Kasumi-1 (cell line): ENCODE measurements around the gene MOAP1.
"Not testable (repeated sequence)": the region's sequence is repeated elsewhere in the genome, so short reads cannot be mapped to it uniquely, and the experiment has no call there.

Experiments used
- DNase-seq, 2 experiments: peaks; one replicate each; lab custom pipeline; 2025; lab: John Stamatoyannopoulos, UW

MOAP1 gene, protein sequence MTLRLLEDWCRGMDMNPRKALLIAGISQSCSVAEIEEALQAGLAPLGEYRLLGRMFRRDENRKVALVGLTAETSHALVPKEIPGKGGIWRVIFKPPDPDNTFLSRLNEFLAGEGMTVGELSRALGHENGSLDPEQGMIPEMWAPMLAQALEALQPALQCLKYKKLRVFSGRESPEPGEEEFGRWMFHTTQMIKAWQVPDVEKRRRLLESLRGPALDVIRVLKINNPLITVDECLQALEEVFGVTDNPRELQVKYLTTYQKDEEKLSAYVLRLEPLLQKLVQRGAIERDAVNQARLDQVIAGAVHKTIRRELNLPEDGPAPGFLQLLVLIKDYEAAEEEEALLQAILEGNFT

DNA sequence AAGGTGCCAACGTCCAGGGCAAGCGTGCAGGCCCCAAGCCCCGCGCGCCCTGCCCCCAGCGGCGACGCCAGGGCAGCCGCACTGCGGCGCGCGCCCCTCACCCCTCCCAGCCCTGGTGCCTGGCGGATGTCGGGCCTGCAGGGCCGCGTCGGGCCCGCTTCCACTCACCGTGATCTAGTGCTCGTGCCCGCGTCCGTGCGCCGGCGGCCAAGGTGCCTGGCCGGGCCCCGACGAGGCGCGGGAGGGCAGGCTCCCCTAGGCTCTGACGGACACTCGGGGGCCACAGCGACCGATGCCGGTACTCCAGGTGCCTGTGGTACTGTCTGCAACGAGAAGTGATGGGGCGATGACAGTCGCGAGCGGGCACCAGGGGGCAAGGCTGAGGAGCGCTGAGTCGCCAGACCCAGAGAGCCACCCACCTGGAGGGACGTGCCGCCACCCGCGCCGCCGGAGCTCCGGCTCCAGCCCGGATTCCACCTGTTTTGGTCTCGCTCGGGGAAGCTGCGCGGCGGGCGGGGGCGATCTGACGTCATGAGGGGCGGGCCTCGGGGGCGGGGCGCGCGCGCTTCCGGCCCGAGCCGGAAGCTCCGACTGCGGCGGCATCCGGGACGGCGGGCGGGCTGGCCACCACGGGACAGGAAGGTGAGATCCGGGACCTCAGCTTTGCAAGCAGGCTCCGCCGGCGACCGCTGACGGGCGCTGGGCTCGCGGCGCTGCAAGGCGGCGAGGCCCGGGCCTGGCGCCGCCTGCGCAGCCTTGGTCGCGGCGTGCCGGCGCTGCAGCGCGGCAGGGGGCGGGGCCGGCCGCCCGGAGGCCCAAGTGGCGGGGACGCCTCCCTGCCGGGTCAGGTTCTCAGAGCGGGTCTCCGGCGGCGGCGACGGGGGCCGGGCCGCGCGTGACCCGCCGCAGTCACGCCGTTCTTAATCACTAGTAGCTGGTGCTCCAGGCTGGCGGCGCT, at the start of gene MOAP1, which contains the start of gene LYSET:
TSS of gene MOAP1 (minus strand) at position 507 of the 958 bp plus-strand sequence. CDS start 655 bp downstream, outside the sequence.
TSS of gene LYSET (plus strand) at position 927 of the 958 bp plus-strand sequence. CDS start 89 bp downstream, outside the sequence.
- DNase-seq, result peak; percentile 70 to 72

DNA sequence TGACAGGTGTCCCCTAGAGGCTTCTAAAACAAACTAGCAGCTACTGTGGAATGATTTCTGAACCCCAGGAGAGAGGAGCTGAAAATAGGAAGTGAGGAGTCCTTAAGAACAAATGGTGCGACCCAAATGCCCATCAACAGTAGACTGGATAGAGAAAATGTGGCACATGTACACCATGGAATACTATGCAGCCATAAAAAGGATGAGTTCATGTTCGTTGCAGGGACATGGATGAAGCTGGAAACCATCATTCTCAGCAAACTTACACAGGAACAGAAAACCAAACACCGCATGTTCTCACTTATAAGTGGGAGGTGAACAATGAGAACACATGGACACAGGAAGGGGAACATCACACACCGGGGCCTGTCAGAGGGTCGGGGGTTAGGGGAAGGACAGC, 48.4 kb upstream of the MOAP1 start:
- DNase-seq, result not testable (repeated sequence)

DNA sequence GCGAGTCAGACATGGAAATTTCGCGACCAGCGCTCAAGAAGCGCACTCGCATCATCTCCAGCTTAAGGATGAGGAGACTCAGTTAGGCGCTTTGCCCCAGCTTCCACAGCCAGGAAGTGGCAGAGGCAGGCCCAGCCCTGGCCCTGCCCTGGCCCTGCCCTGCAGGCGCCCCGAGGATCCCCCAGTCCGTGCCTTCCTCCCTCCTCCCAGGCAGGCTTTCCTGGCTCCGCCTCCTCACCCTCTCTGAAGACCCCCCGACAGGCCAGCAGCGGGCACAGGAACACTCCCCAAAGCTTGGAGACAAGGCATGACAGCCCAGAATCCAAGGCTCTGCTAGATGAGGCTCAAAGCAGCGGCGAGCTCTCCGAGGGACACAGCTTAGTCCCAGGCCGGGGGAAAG, 47.5 kb upstream of the MOAP1 start:
- DNase-seq, result no peak

DNA sequence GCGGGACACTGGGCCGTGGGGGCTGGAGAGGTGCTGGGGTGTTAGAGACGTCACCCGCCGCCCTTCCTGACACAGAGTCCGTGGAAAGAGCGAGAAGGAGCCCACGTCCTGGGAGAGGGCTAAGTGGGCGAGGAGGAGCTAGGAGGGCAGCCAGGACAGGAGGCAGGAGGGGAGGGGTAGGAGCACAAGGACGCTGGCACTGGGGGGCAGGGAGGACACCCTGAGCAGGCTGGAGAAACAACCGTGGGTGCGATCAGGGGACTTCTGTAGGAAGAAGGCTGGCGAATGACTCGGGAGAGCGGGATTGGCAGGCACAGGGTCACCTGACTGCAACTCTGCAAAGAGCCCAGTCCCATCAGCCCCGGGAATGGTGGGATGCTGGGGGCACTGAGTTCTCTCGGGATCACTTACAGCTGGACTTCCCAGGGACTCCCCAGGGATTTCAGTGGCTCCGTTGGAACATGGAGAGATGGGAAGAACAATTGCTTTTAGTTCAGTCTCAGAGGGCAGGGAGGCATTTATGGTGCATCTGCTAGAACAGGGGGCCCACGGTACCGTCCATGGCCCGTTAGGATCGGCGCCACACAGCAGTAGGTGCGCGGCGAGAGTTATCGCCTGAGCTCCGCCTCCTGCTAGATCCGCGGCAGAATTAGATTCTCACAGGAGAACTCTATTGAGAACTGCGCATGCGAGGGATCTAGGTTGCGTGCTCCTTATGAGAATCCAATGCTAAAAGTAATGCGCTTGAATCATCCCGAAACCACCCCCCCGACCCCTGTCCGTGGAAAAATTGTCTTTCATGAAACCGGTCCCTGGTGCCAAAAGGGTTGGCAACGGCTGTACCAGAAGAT, 46.7 kb upstream of the MOAP1 start:
- DNase-seq, result no peak

DNA sequence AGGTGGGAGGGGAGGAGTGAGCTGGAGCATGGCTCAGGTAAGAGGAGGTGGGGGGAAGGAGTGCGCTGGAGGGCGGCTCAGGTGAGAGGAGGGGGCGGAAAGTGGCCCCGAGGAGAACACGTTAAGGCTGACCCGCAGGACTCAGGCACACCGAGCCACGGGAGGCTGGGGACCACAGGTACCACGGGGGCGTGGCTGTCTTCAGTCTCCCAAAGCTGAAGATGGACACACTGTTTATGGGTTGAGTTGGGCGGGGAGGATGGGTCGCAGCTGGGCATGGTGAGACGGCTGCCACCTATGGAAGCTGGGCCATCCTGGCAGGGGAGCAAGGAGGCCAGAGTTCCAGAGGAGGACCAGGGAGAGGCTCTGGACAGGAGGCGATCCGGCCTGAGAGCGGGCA, 45.8 kb upstream of the MOAP1 start:
- no peak for DNase-seq

DNA sequence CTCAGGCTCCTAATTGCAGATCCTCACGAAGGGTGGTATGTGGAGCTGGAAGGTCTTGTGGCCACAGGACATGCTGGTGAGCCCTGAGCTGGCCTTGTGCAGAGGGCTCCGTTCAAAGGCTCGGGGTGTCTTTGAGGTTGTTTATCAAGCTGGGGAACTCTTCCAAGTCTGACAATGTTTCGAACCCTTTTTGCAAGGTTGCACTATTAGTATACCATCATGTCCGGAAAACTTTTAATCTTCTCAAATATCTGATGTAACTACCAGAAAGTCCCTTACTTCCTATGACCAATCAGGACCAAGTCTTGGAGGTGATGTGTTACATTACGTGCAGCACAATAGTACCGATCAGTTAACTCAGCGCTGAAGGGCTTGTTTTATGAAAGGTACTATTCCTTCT, 43.9 kb upstream of the MOAP1 start:
- no peak for DNase-seq

DNA sequence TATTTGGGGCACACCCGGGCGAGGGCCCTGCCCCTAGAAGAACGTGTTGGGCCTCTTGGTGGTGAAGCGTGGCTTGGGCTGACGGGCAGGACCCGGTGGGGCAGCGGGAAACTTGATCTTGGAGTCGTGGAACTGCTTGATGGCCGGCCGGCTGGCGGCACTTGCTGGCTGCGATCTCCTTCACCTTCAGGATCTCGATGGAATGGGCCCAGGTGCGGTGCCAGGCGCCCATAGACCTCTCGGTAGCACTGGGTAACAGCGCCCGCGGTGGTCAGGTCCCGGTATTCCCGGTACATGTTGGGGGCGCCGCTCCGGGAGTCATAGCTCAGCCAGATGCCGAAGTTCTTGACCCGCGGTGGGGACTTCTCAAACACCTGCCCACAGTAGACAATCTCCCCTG, 38.9 kb upstream of the MOAP1 start:
- DNase-seq, result no peak

DNA sequence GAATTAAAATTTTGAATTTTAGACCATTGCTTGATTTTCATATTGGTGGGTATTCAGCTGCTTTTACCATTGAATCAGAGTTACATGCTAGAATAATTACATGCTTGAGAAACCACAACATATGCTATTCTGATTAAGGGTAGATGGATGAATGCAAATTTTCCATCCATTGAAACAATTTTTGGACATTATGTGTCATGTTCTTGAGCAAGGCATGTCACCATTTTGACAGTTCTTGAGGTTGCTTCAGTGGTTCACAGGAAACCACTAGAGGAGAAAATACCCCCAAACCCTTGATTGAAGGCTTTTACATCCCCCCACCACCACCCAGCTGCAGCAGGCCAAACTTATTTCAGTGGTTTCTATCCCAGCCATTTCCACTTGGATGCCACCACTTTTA, 35.8 kb upstream of the MOAP1 start:
- no peak for DNase-seq

DNA sequence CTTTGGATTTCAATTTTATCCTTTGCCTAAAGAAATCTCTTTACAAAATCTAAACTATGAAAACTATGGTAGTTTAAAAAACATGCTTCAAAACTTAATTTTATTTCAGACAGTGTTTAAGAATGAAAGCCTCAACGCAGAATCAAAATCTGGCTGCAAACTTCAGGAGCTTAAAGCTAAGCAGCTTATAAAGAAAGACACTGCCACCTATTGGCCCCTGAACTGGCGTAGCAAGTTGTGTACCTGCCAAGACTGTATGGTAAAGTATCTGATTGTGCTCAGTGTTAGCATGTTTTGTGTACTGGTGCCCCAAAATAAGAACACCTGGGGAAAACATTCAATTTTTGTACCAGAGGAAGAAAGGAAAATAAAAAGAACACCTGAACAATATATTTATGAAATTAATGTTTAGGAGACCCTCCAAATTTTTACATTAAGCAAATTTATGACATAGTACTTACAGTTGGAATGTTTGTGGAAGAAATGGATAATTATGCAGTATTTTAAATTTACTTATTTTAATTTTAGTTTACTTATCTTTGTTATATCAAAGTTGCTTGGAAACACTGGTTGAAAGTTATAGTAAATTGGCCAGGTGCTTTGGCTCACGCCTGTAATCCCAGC, 34.5 kb upstream of the MOAP1 start:
- peak; percentile 70 to 72 for DNase-seq

DNA sequence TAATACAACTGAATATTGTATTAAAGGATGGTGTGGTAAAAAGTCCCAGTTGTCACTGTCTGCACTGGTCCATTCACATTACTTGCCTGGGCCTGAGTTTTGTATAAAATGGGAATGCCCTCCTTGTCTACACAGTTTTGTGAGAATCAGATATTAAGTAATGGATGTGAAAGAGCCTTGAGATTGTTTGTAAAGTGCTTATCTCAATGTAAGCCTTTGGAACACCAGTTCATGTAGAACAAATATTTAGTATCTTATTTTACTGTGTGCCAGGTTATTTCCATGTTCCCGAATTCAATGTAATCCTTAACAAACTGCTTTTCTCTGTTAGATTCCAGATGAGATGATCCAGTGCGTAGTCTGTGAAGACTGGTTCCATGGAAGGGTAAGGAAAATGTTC, 29.9 kb upstream of the MOAP1 start:
- DNase-seq, result no peak

DNA sequence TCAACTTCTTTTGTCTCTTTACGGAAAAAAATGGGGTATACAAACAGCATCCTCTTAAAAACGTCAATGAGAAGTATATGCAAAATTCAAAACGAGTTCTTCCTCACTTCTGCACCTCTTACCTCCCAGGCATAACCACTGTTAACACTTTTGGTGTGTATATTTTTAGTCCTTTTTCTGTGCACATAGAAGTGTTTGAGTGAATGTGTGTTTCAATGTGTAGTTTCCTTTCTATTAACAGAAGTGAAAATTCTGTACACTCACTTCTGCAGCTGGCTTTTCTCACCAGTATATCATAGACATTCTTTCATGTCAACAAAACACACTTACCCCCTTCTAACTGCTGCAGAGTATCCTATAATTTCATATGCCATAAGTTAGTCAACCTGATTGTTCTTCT, 27.7 kb upstream of the MOAP1 start:
- no peak for DNase-seq

DNA sequence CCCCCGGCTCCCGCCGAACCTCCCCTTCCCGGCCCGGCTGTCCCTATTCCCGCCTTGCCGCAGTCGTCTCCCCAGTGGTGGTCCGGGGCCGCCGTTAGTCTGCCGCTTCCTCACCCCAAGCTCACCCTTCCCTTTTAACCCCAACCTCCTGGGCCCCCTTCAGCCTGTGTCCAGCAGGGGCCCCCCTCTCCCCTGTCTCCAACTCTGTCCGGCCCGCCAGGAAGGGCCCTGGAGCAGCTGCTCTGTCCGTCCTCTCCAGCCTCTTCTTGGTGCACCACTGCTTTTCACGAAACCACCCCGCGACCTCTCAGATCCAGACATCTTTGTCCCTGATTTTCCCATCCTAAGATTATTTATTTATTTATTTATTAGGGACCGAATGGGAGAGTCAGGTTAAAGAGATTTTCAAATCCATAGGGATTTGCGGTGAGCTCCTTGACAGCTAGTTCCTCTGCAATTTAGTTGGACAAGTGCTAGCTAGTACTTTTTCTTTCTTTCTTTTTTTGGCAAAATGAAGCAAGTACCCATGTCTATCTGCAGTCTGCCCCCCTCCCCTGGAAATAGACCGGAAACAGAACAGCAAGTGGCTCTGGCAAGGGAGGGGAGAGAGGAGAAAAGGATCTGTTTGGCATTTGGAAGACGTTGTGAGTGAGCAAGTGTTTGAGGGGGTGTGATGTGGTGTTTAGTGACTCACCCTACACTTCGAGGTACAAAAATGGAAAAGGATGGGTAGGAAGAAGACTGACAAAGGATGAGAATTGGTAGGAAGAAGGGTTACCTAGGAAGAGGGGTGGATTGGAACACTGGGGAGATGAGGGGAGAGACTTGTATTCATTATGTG, 23.0 kb upstream of the MOAP1 start:
- DNase-seq, result peak; percentile 70 to 71

DNA sequence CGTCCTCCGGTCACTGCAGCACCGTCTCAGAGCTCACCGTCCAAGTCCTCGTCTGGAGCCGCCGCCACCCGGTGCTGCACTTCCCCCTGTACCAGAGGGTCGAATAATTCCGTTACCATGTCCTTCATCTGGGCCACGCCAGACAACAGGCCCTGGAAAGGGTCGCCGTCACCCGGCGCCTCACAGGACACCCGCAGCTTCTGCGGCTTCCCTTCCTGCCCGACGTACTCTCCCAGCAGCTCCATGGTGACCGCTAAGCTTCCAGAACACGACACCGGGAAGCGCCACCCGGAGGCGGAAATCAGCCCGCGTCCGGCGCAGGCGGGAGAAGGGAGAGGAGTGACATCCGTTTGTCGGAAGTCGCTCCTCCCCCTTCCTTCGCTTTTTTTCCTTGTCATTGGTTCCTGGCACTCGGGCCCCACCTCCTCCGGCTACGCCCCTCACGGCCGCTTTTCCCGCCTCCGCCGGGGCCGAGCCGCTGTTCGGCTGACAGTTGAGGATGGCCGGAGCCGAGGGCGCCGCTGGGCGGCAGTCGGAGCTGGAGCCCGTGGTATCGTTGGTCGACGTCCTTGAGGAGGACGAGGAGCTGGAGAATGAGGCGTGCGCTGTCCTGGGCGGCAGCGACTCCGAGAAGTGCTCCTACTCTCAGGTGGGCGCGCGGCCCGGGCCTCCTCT, 22.2 kb upstream of the MOAP1 start, which contains the start of the genes GON7 and UBR7:
TSS of gene GON7 (minus strand) at position 273 of the 675 bp plus-strand sequence. CDS start at position 245, 28 bp downstream.
TSS of gene UBR7 (plus strand) at position 464 of the 675 bp plus-strand sequence. CDS start at position 500, 36 bp downstream.
- DNase-seq, result peak; percentile 95

DNA sequence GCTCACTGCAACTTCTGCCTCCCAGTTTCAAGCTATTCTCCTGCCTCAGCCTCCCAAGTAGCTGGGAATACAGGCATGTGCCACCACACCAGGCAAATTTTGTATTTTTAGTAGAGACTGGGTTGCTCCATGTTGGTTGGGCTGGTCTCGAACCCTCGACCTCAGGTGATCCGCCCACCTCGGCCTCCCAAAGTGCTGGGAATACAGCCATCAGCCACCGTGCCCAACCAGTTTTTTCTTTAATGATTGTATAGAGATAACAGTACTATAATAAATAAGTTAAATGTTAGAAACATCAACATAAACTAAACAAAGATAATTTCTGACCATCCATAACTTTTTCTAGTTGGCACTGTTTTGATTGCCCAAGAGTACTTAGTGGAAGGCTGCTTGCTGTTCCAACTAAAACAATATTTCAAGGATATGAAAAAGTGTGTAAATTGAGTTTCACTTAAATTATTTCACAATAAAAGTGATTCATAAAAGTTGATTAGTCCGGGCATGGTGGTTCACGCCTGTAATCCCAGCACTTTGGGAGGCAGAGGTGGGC, 16.5 kb upstream of the MOAP1 start:
- no peak for DNase-seq

DNA sequence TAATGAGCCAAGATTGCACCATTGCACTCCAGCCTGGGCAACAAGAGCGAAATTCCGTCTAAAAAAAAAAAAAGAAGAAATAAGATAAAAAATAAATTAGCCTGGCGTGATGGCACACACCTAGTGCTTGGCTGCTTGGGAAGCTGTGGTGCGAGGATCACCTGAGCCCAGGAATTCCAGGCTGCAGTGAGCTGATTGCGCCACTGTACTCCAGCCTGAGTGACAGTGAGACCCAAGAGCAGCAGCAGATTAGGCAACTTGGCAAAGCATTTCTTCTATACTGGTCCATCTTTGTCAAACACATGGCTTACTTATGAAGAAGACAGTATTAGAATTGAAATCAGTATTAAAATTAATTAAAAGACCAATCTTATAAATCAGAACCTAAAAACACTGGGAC, 15.9 kb upstream of the MOAP1 start:
- DNase-seq, result no peak

DNA sequence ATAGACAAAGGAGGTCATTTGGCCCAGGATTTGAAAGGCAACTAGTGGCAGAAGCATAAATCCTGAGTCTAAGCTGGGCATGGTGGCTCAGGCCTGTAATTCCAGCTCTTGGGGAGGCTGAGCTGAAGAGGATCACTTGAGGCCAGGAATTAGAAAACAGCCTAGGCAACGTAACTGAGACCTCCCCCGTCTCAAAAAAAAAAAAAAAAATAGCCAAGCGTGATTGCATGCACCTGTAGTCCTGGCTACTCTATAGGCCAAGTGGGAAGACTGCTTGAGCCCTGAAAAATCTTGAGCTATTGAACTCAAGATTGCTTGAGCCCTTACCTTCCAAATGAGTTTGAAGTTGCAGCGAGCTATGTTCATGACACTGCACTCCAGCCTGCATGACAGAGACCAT, 14.3 kb upstream of the MOAP1 start:
- DNase-seq, result no peak

DNA sequence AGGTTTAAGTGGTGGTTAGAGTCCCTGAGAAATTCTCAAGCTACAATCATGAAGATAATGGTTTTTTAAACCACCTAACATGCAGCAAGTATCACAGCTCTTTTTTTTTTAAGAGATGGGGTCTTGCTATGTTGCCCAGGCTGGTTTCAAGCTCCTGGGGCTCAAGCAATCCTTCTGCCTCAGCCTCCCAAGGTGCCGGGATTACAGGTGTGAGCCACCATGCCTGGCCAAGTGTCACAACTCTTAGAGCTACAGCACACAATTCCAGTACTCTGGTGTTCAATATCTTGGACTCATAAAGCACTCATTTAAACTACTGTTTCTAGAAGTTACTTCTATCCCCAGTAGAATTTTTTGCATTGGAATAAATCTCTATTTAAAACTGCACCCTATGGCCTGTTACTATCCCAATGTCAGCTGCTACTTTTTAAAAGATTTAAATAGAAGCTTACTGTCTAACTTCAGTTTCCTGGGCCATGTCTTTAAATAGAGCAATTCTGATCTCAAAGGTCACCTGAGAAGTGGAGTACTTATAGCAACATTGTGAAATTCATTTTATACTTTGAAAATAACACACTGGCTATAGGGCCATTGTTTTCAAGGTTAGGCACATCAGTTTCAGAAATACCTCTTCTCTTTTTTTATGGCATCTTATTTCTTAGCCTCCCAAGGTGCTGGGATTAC, 10.8 kb upstream of the MOAP1 start:
- DNase-seq, result no peak

DNA sequence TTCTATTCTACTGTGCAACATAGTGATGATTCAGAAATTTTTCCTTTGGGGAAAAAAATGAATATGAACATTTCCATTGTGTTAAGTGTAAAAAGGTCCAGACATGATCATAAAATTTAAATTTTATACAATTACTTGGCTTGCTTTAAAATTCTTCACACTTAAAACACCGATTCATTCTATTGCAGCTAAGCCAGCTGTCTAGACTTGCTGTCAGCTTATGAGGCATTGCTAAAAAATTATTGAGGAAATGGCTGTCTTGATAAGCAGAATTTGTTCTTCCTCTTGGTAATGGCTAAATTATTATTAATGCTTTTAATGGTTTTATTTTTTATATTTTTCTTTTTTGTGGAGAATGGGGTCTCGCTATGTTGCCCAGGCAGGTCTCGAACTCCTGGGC, 2.3 kb upstream of the MOAP1 start:
- DNase-seq, result no peak

DNA sequence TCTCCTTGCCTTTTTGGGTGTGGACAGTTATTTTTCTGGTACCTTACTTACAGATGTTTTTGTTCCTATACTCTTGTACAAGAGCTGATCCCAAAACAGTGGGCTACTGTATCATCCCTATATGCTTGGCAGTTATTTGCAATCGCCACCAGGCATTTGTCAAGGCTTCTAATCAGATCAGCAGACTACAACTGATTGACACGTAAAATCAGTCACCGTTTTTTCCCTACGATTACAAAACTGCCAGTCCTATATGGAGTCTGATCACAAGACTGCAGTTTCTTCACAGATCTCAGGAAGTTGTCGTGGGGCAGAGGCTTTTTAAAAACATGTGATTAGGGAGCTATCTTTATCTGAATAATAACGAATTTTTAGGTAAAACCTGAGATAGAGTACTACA, 1.8 kb upstream of the MOAP1 start:
- DNase-seq, result no peak
